ENCODE data around the gene FCAMR. TPM values are rescaled to one million over a fixed set of nuclear protein-coding genes. Genes with fewer than 3 reads are reported as not detected.

Gene FCAMR
- total and polyA plus RNA-seq, 2 experiments from 2014 or later = not detected

DNA sequence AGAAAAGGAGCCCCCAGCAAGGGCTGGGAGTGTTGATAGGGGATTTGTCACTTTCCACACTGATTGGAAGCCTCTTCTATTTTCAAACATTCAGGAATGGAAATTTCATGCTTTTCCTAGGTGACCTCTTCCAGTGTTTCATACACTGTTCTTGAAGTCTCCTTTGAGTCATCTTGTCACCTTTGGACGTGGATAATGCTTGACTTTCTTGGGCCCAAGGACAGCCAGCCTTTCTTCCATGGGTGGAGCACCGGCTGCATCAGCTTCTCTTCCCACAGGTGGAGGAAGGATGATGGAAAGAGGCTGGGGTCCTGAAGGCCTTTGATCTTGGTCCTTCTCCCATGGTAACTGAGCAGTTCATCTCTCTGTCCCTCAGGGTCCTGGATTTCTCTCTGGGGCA lies 12.1 kb downstream of the FCAMR start (continued):
- TF ChIP-seq, protein P1, sequence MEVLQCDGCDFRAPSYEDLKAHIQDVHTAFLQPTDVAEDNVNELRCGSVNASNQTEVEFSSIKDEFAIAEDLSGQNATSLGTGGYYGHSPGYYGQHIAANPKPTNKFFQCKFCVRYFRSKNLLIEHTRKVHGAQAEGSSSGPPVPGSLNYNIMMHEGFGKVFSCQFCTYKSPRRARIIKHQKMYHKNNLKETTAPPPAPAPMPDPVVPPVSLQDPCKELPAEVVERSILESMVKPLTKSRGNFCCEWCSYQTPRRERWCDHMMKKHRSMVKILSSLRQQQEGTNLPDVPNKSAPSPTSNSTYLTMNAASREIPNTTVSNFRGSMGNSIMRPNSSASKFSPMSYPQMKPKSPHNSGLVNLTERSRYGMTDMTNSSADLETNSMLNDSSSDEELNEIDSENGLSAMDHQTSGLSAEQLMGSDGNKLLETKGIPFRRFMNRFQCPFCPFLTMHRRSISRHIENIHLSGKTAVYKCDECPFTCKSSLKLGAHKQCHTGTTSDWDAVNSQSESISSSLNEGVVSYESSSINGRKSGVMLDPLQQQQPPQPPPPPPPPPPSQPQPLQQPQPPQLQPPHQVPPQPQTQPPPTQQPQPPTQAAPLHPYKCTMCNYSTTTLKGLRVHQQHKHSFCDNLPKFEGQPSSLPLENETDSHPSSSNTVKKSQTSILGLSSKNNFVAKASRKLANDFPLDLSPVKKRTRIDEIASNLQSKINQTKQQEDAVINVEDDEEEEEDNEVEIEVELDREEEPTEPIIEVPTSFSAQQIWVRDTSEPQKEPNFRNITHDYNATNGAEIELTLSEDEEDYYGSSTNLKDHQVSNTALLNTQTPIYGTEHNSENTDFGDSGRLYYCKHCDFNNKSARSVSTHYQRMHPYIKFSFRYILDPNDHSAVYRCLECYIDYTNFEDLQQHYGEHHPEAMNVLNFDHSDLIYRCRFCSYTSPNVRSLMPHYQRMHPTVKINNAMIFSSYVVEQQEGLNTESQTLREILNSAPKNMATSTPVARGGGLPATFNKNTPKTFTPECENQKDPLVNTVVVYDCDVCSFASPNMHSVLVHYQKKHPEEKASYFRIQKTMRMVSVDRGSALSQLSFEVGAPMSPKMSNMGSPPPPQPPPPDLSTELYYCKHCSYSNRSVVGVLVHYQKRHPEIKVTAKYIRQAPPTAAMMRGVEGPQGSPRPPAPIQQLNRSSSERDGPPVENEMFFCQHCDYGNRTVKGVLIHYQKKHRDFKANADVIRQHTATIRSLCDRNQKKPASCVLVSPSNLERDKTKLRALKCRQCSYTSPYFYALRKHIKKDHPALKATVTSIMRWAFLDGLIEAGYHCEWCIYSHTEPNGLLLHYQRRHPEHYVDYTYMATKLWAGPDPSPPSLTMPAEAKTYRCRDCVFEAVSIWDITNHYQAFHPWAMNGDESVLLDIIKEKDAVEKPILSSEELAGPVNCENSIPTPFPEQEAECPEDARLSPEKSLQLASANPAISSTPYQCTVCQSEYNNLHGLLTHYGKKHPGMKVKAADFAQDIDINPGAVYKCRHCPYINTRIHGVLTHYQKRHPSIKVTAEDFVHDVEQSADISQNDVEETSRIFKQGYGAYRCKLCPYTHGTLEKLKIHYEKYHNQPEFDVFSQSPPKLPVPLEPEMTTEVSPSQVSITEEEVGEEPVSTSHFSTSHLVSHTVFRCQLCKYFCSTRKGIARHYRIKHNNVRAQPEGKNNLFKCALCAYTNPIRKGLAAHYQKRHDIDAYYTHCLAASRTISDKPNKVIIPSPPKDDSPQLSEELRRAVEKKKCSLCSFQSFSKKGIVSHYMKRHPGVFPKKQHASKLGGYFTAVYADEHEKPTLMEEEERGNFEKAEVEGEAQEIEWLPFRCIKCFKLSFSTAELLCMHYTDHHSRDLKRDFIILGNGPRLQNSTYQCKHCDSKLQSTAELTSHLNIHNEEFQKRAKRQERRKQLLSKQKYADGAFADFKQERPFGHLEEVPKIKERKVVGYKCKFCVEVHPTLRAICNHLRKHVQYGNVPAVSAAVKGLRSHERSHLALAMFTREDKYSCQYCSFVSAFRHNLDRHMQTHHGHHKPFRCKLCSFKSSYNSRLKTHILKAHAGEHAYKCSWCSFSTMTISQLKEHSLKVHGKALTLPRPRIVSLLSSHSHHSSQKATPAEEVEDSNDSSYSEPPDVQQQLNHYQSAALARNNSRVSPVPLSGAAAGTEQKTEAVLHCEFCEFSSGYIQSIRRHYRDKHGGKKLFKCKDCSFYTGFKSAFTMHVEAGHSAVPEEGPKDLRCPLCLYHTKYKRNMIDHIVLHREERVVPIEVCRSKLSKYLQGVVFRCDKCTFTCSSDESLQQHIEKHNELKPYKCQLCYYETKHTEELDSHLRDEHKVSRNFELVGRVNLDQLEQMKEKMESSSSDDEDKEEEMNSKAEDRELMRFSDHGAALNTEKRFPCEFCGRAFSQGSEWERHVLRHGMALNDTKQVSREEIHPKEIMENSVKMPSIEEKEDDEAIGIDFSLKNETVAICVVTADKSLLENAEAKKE (CRISPR knock-in tag; IDR thresholded peaks at IDR 0.05) = no peak
- TF ChIP-seq ZNF114 (CRISPR knock-in tag; IDR thresholded peaks at IDR 0.05) = no peak

DNA sequence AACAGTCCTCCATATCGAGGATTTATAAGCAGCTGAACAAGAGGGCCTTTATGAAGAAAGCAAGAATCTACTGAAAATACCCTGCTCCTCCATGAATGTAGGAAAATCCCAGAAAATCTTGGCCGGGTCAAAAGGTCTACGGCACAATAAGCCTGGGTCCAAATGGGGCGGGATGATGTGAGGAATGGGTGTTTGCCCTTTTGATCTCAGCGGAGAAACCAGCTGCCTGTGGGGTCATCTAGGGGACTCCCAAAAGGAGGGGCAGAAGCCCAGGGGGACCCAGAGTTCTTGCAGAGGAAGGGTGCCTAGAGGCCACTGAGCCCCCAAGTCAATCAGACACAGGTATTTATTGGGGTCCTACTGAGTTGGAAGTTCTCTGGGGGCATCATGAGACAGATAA lies 12.6 kb downstream of the FCAMR start:
- peaks cover 7% of the 10 kb centered on the region for H3K27me3 Mint-ChIP-seq (ENCODE audit: insufficient read depth, low read depth, poor library complexity)
- TF ChIP-seq, protein P2, sequence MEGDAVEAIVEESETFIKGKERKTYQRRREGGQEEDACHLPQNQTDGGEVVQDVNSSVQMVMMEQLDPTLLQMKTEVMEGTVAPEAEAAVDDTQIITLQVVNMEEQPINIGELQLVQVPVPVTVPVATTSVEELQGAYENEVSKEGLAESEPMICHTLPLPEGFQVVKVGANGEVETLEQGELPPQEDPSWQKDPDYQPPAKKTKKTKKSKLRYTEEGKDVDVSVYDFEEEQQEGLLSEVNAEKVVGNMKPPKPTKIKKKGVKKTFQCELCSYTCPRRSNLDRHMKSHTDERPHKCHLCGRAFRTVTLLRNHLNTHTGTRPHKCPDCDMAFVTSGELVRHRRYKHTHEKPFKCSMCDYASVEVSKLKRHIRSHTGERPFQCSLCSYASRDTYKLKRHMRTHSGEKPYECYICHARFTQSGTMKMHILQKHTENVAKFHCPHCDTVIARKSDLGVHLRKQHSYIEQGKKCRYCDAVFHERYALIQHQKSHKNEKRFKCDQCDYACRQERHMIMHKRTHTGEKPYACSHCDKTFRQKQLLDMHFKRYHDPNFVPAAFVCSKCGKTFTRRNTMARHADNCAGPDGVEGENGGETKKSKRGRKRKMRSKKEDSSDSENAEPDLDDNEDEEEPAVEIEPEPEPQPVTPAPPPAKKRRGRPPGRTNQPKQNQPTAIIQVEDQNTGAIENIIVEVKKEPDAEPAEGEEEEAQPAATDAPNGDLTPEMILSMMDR (conservative IDR thresholded peaks at IDR 0.05; ENCODE audit: low read depth in 2 of 2) = no peak
- no peak for TF ChIP-seq CREB1 (CRISPR knock-in tag; IDR thresholded peaks at IDR 0.05; ENCODE audit: low read depth)
- TF ChIP-seq, protein P1 (CRISPR knock-in tag; IDR thresholded peaks at IDR 0.05) = no peak
- no peak for TF ChIP-seq JUNB (IDR thresholded peaks at IDR 0.05; ENCODE audit: unreplicated experiment)
- no peak for TF ChIP-seq EZH2 (IDR thresholded peaks at IDR 0.05; ENCODE audit: low read depth, unreplicated experiment)
- no peak for TF ChIP-seq STAT1 (IDR thresholded peaks at IDR 0.05; ENCODE audit: unreplicated experiment)

More for the DNA sequence above, 12.6 kb downstream of the FCAMR start:
- Histone ChIP-seq H3K4me2 (no peak overlapping the region), H3K36me3 (ENCODE audit: insufficient read depth) (no peaks in the 10 kb centered on the region), H3K27me3 (ENCODE audit: insufficient read depth) (no peaks in the 10 kb centered on the region), H3K27ac (ENCODE audit: low read depth) (no peak overlapping the region), H3K9me2 (ENCODE audit: insufficient read depth) (no peaks in the 10 kb centered on the region; the same call in 1 of the 2 replicates), H3K4me1 (ENCODE audit: insufficient read depth) (no peaks in the 10 kb centered on the region), H3K4me3 (no peak overlapping the region), H3K79me2 (replicated peaks; ENCODE audit: insufficient read depth) (no peaks in the 10 kb centered on the region), H4K20me1 (replicated peaks; ENCODE audit: insufficient read depth) (no peaks in the 10 kb centered on the region), H2AFZ (peak overlapping the region; percentile 38; the same call in 1 of the 2 replicates), H3F3A (replicated peaks; ENCODE audit: low read depth) (no peaks in the 10 kb centered on the region)
- Mint-ChIP-seq H3K9me3 (no peaks in the 10 kb centered on the region), H3K27ac (no peak overlapping the region), H3K36me3 (ENCODE audit: low read depth) (no peaks in the 10 kb centered on the region), H3K4me1 (no peaks in the 10 kb centered on the region), H3K4me3 (no peak overlapping the region)
- ATAC-seq = no peak
- DNase-seq (ENCODE audit: low spot score) = no peak

Data from GM23338 (cell line).